Measurements from ENCODE around the gene MTG2. TPM values are rescaled to one million over a fixed set of nuclear protein-coding genes. Genes with fewer than 3 reads are reported as not detected.
"Not testable (repeated sequence)": the region's sequence is repeated elsewhere in the genome, so short reads cannot be mapped to it uniquely, and the experiment has no call there.

Gene MTG2
- total RNA-seq, 1 donor from 2014 or later = 19.5 TPM

GRCh38 chr20:62143957-62144825 lies 38.6 kb upstream of the MTG2 start:
- no peak for DNase-seq (ENCODE audit: low read depth)
- Histone ChIP-seq H3K36me3 (ENCODE audit: control insufficient read depth, insufficient read depth, low read length) (peaks cover 1% of the 10 kb centered on the region), H3K4me3 (ENCODE audit: low read depth, low read length) (peak overlapping the region; percentile 64), H3K27me3 (ENCODE audit: control insufficient read depth, insufficient read depth, low read length) (no peaks in the 10 kb centered on the region)
- no peak for TF ChIP-seq CTCF (IDR thresholded peaks at IDR 0.05; ENCODE audit: insufficient read depth, low read length, poor library complexity, severe bottlenecking)

GRCh38 chr20:62145688-62146018 lies 37.2 kb upstream of the MTG2 start:
- Histone ChIP-seq H3K27me3 (ENCODE audit: control insufficient read depth, insufficient read depth, low read length) (no peaks in the 10 kb centered on the region), H3K4me3 (ENCODE audit: low read depth, low read length) (no peak overlapping the region)
- TF ChIP-seq CTCF (IDR thresholded peaks at IDR 0.05; ENCODE audit: insufficient read depth, low read length, poor library complexity, severe bottlenecking) = no peak

GRCh38 chr20:62146019-62146755 lies 36.6 kb upstream of the MTG2 start:
- H3K36me3 ChIP-seq (ENCODE audit: control insufficient read depth, insufficient read depth, low read length) = peaks cover 1% of the 10 kb centered on the region
- H3K27me3 ChIP-seq (ENCODE audit: control insufficient read depth, insufficient read depth, low read length) = no peaks in the 10 kb centered on the region
- no peak overlapping the region for H3K4me3 ChIP-seq (ENCODE audit: low read depth, low read length)
- no peak for TF ChIP-seq CTCF (IDR thresholded peaks at IDR 0.05; ENCODE audit: insufficient read depth, low read length, poor library complexity, severe bottlenecking)
- no peak for DNase-seq (ENCODE audit: low read depth)

More at GRCh38 chr20:62145688-62146018, 37.2 kb upstream of the MTG2 start:
- H3K36me3 ChIP-seq (ENCODE audit: control insufficient read depth, insufficient read depth, low read length) = peaks cover 1% of the 10 kb centered on the region
- no peak for DNase-seq (ENCODE audit: low read depth)

- Histone ChIP-seq H3K36me3 (ENCODE audit: control insufficient read depth, insufficient read depth, low read length) (peaks cover 1% of the 10 kb centered on the region), H3K27me3 (ENCODE audit: control insufficient read depth, insufficient read depth, low read length) (no peaks in the 10 kb centered on the region), H3K4me3 (ENCODE audit: low read depth, low read length) (no peak overlapping the region)
- TF ChIP-seq CTCF (IDR thresholded peaks at IDR 0.05; ENCODE audit: insufficient read depth, low read length, poor library complexity, severe bottlenecking) = no peak
- no peak for DNase-seq (ENCODE audit: low read depth)
Observed at GRCh38 chr20:62147125-62147524, 35.7 kb upstream of the MTG2 start.

- no peak for DNase-seq (ENCODE audit: low read depth)
- H3K4me3 ChIP-seq (ENCODE audit: low read depth, low read length) = no peak overlapping the region
- no peak for TF ChIP-seq CTCF (IDR thresholded peaks at IDR 0.05; ENCODE audit: insufficient read depth, low read length, poor library complexity, severe bottlenecking)
- no peaks in the 10 kb centered on the region for H3K27me3 ChIP-seq (ENCODE audit: control insufficient read depth, insufficient read depth, low read length)
- peaks cover 1% of the 10 kb centered on the region for H3K36me3 ChIP-seq (ENCODE audit: control insufficient read depth, insufficient read depth, low read length)
Observed at GRCh38 chr20:62147528-62147927, 35.3 kb upstream of the MTG2 start.

- not testable (repeated sequence) for DNase-seq (ENCODE audit: low read depth); H3K27me3 ChIP-seq (ENCODE audit: control insufficient read depth, insufficient read depth, low read length); H3K36me3 ChIP-seq (ENCODE audit: control insufficient read depth, insufficient read depth, low read length); H3K4me3 ChIP-seq (ENCODE audit: low read depth, low read length)
Observed at GRCh38 chr20:62148383-62148782, 34.4 kb upstream of the MTG2 start.
